ENCODE measurements around the gene SRRM1.
A peak's percentile ranks its signal among the peaks of the same experiment; 100 is the strongest.

DNA sequence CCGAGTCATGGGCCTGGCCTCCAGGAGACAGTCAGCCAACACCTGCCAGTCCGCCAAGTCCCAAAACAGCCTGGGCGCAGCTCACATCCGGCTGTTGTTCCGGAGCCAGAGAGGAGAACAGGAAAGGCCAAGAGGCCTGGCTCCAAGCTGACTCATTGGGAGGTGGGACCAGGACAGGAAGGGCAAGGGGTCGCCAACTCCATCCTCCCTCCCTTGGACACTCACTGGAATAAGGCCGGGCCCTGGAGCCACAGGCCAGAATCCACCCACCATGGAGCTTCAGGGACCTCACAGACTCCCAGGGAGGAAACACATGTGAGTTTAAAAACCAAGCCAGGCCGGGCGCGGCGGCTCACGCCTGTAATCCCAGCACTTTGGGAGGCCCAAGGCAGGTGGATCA, 77.0 kb downstream of the SRRM1 start:
- TF ChIP-seq POLR2A (IDR thresholded peaks at IDR 0.05) (no peak), POLR2AphosphoS5 (IDR thresholded peaks at IDR 0.05) (peak; percentile 36 to 67 (median 49))
- TF ChIP-seq, protein P1, sequence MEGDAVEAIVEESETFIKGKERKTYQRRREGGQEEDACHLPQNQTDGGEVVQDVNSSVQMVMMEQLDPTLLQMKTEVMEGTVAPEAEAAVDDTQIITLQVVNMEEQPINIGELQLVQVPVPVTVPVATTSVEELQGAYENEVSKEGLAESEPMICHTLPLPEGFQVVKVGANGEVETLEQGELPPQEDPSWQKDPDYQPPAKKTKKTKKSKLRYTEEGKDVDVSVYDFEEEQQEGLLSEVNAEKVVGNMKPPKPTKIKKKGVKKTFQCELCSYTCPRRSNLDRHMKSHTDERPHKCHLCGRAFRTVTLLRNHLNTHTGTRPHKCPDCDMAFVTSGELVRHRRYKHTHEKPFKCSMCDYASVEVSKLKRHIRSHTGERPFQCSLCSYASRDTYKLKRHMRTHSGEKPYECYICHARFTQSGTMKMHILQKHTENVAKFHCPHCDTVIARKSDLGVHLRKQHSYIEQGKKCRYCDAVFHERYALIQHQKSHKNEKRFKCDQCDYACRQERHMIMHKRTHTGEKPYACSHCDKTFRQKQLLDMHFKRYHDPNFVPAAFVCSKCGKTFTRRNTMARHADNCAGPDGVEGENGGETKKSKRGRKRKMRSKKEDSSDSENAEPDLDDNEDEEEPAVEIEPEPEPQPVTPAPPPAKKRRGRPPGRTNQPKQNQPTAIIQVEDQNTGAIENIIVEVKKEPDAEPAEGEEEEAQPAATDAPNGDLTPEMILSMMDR (IDR thresholded peaks at IDR 0.05), result no peak

Measured in sigmoid colon (tissue), 4 donors.